Measurements from ENCODE around the gene JAK3. TPM values are rescaled to one million over a fixed set of nuclear protein-coding genes. Genes with fewer than 3 reads are reported as not detected.
"Not testable (repeated sequence)": the region's sequence is repeated elsewhere in the genome, so short reads cannot be mapped to it uniquely, and the experiment has no call there.

JAK3 gene
- total RNA-seq, 2 experiments from 2014 or later, result 172 to 176 TPM

GRCh38 chr19:17803264-17803896 is 44.4 kb downstream of the JAK3 start:
- CTCF ChIA-PET, result interaction anchor here (1.0 to 2.8 kb wide), 6 partner anchors 10 to 129 kb away, joined by 3 to 14 read pairs (median 6); partner anchors contain the start of genes CCDC124 and RPL18A
- Mint-ChIP-seq H3K36me3 (ENCODE audit: low read depth) (peaks cover 4% of the 10 kb centered on the region), H3K27ac (peak overlapping the region; percentile 97), H3K9me3 (no peaks in the 10 kb centered on the region), H3K4me3 (peak overlapping the region; percentile 55), H3K4me1 (peaks cover 52% of the 10 kb centered on the region), H3K27me3 (peaks cover 2% of the 10 kb centered on the region)
- peak; percentile 71 for DNase-seq
- POLR2A ChIA-PET, result no interaction called here

- Mint-ChIP-seq H3K9me3 (no peaks in the 10 kb centered on the region), H3K36me3 (ENCODE audit: low read depth) (peaks cover 4% of the 10 kb centered on the region), H3K4me1 (peaks cover 54% of the 10 kb centered on the region), H3K27me3 (no peaks in the 10 kb centered on the region), H3K27ac (peak overlapping the region; percentile 97), H3K4me3 (no peak overlapping the region)
- ChIA-PET CTCF (interaction anchor here (0.6 to 2.8 kb wide), 8 partner anchors 11 to 57 kb away, joined by 3 to 14 read pairs (median 3); partner anchors contain the start of gene RPL18A), POLR2A (interaction anchor here (0.6 kb wide), 1 partner anchor 249 kb away, joined by 3 read pairs; no protein-coding TSS in a partner anchor)
- no peak for DNase-seq
These were observed 45.5 kb downstream of the JAK3 start for GRCh38 chr19:17802137-17802858.

- H3K4me1 Mint-ChIP-seq, result peaks cover 57% of the 10 kb centered on the region
- not testable (repeated sequence) for H3K27me3 Mint-ChIP-seq; H3K36me3 Mint-ChIP-seq (ENCODE audit: low read depth); H3K4me3 Mint-ChIP-seq; H3K27ac Mint-ChIP-seq; H3K9me3 Mint-ChIP-seq; DNase-seq
- ChIA-PET POLR2A (interaction anchor here (0.6 kb wide), 1 partner anchor 47 kb away, joined by 4 read pairs; no protein-coding TSS in a partner anchor), CTCF (interaction anchor here (0.6 to 1.8 kb wide), 4 partner anchors 32 to 192 kb away, joined by 3 to 7 read pairs (median 4); partner anchors contain the start of gene CCDC124)
These were observed 49.2 kb downstream of the JAK3 start for GRCh38 chr19:17798599-17798998.

DNA sequence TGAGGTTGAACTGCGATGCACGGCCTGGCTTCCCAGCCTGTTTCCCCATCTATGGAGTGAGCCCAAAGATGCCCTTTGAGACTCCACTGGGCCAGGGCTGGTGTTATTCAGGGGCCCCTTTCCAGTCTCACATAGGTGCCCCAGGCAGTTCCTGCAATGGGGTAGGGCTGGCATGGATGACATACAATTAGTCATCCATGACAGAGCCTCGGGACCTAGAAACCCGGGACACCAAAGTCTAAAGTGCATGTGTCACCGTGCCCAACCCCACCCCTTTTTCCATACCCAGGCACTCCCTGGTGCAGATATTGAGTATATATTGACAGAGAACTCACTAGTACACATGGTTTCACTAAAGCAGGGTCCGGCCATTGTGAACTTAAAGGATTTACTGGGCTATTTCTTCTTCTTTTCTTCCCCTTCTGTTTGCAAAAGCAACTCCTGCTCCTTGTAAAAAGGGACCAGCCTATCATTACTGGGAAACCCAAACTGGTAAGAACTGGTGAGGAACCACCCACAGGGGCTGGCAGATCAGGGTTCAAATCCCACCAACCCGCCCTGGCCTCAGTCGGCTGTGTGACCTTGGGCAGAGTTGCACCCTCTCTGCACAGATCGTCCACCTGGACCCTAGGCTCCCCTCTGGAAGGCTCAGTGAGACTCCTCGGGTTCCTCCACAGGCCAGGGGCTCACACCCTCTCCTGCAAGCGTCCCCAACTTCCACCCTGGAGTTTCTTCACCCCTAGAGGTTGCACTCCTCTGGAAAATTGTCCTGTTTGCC is 50.2 kb downstream of the JAK3 start:
- Mint-ChIP-seq H3K27ac (peak overlapping the region; percentile 41), H3K4me1 (peaks cover 53% of the 10 kb centered on the region), H3K27me3 (peaks cover 10% of the 10 kb centered on the region), H3K9me3 (no peaks in the 10 kb centered on the region), H3K36me3 (ENCODE audit: low read depth) (peaks cover 6% of the 10 kb centered on the region), H3K4me3 (no peak overlapping the region)
- ChIA-PET CTCF (interaction anchor here (0.6 to 1.0 kb wide), 2 partner anchors 17 to 25 kb away, joined by 3 read pairs; no protein-coding TSS in a partner anchor), POLR2A (no interaction called here)
- DNase-seq, result no peak

DNA sequence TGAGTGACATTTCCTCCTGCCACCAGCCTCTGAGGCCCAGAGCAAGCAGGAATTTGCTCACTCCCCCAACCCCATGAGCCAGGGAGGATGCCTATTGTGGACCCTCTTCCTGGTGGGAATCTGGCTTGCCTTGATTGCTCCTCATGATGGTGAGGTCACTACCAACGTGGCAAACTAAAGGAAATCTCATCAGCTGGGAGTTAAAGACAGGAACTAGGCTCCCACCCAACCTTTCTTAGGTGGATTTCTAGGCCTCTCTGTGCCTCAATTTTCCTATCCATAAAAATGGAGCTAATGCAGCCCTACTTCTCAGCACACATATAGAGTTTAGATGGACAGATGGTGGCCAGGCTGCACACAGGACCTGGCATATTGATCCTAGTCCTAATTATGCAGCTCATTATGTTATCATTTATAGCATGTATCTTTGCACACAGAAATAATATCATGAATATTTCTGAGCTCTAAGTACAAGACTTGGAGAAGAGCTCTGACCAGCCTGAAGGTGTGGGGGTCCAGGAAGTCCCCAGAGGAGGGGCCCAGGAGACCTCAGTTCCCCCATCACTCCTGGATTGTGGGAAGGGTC is 50.9 kb downstream of the JAK3 start:
- no peak overlapping the region for H3K4me3 Mint-ChIP-seq

GRCh38 chr19:17796013-17796837 is 51.6 kb downstream of the JAK3 start:
- peaks cover 10% of the 10 kb centered on the region for H3K27me3 Mint-ChIP-seq
- ChIA-PET POLR2A (interaction anchor here (0.5 kb wide), 1 partner anchor 234 kb away, joined by 3 read pairs; no protein-coding TSS in a partner anchor), CTCF (interaction anchor here (1.0 to 2.1 kb wide), 4 partner anchors 11 to 136 kb away, joined by 3 to 7 read pairs (median 3); partner anchors contain the start of gene CCDC124)
- peaks cover 2% of the 10 kb centered on the region for H3K36me3 Mint-ChIP-seq (ENCODE audit: low read depth)
- no peak for DNase-seq
- H3K27ac Mint-ChIP-seq, result no peak overlapping the region
- no peak overlapping the region for H3K4me3 Mint-ChIP-seq
- H3K4me1 Mint-ChIP-seq, result peaks cover 56% of the 10 kb centered on the region
- H3K9me3 Mint-ChIP-seq, result no peaks in the 10 kb centered on the region

More for the DNA sequence above, 50.9 kb downstream of the JAK3 start:
- H3K4me1 Mint-ChIP-seq, result peaks cover 49% of the 10 kb centered on the region
- H3K27me3 Mint-ChIP-seq, result peaks cover 10% of the 10 kb centered on the region
- H3K9me3 Mint-ChIP-seq, result no peaks in the 10 kb centered on the region
- ChIA-PET CTCF (interaction anchor here (0.6 to 1.0 kb wide), 2 partner anchors 18 to 25 kb away, joined by 3 read pairs; no protein-coding TSS in a partner anchor), POLR2A (interaction anchor here (0.5 kb wide), 1 partner anchor 235 kb away, joined by 3 read pairs; no protein-coding TSS in a partner anchor)
- H3K27ac Mint-ChIP-seq, result peak overlapping the region; percentile 22
- peaks cover 2% of the 10 kb centered on the region for H3K36me3 Mint-ChIP-seq (ENCODE audit: low read depth)
- DNase-seq, result no peak

DNA sequence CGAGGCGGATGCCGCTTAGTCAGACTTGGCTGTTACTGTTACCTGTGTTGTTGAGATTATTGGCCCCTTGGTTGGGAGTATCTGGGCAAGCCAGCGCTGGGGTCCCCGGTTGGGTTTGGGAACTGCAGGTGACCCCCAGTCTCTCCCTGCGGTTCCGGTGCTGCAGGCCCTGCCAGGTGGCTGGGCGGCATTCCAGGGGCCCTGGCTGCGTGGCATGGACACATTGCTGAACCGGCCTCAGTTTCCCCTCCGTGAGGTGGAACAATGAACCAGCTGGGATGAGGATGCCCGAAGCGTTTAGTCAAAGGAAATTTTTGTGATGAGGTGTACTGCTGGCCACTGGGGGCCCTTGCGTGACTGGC is 52.3 kb downstream of the JAK3 start:
- H3K27me3 Mint-ChIP-seq, result peaks cover 10% of the 10 kb centered on the region
- no peaks in the 10 kb centered on the region for H3K9me3 Mint-ChIP-seq
- H3K4me1 Mint-ChIP-seq, result peaks cover 61% of the 10 kb centered on the region
- H3K27ac Mint-ChIP-seq, result no peak overlapping the region
- POLR2A ChIA-PET, result no interaction called here
- CTCF ChIA-PET, result interaction anchor here (1.1 to 2.1 kb wide), 3 partner anchors 10 to 137 kb away, joined by 3 to 7 read pairs (median 3); partner anchors contain the start of gene CCDC124
- no peak for DNase-seq
- H3K4me3 Mint-ChIP-seq, result peak overlapping the region; percentile 30
- H3K36me3 Mint-ChIP-seq (ENCODE audit: low read depth), result peaks cover 2% of the 10 kb centered on the region

- peak; percentile 21 for DNase-seq
- ChIA-PET POLR2A (no interaction called here), CTCF (interaction anchor here (0.6 to 2.1 kb wide), 4 partner anchors 10 to 55 kb away, joined by 3 to 7 read pairs (median 4); no protein-coding TSS in a partner anchor)
- peak within 1 kb of the TSS; percentile 73 for H3K27ac Mint-ChIP-seq
- peaks cover 2% of the 10 kb centered on the region for H3K36me3 Mint-ChIP-seq (ENCODE audit: low read depth)
- peak within 1 kb of the TSS; percentile 32 for H3K4me3 Mint-ChIP-seq
- peaks cover 66% of the 10 kb centered on the region for H3K4me1 Mint-ChIP-seq
- H3K9me3 Mint-ChIP-seq, result no peaks in the 10 kb centered on the region
- peaks cover 10% of the 10 kb centered on the region for H3K27me3 Mint-ChIP-seq
These were observed 52.9 kb downstream of the JAK3 start, which contains the start of gene B3GNT3 for GRCh38 chr19:17794731-17795494. TSS of gene B3GNT3 (plus strand) at chr19:17795138. CDS start at chr19:17807808, 12,670 bp downstream.

DNA sequence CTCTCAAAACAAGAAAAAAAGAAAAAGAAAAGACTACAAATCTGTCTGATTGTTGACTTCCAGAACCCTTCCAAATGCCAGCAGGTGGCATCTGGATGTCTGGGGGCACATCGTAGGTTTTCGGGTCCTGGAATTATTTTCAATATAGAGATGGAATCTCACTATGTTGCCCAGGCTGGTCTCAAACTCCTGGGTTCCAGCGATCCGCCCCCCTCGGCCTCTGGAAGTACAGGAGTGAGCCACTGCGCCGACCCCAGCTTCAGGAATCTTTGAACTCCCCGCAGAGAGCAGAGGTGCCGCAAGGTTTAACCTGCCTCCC is 53.4 kb downstream of the JAK3 start:
- Mint-ChIP-seq H3K36me3 (ENCODE audit: low read depth) (peaks cover 4% of the 10 kb centered on the region), H3K4me1 (peaks cover 72% of the 10 kb centered on the region), H3K4me3 (no peak overlapping the region), H3K27me3 (peaks cover 10% of the 10 kb centered on the region), H3K9me3 (no peaks in the 10 kb centered on the region), H3K27ac (peak overlapping the region; percentile 73)
- DNase-seq, result no peak
- POLR2A ChIA-PET, result no interaction called here
- CTCF ChIA-PET, result interaction anchor here (0.6 to 2.1 kb wide), 3 partner anchors 9 to 11 kb away, joined by 3 to 7 read pairs (median 4); no protein-coding TSS in a partner anchor

DNA sequence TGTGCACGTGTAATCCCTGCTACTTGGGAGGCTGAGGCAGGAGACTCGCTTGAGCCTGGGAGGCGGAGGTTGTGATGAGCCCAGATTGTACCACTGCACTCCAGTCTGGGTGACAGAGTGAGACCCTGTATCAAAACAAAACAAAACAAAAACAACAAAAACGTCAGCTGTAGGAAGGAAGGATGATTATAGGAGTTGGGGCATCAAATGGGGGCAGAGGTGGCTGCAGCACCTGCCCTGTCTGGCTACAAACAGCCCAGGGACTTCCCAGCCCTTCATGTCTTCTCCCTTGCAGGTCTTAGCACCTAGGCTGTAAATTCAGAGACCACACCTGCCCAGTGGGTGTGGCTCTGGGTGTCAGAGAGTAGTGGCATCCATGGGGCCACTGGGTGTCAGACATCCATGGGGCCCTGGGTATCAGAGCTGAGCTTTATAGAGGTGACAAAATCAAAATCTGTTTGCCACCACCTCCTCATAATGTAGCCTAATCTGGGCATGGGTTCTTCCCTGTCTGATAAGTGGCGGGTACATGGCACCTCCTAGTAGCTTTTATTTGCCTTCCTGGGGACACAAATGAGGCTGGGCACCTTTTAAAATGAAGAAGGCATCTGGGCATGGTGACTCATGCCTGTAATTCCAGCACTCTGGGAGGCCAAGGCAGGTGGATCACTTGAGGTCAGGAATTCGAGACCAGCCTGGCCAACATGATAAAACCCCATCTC is 57.6 kb downstream of the JAK3 start:
- Mint-ChIP-seq H3K4me3 (no peak overlapping the region), H3K9me3 (no peaks in the 10 kb centered on the region), H3K4me1 (peaks cover 55% of the 10 kb centered on the region), H3K27ac (peak overlapping the region; percentile 76), H3K27me3 (peaks cover 8% of the 10 kb centered on the region), H3K36me3 (ENCODE audit: low read depth) (peaks cover 23% of the 10 kb centered on the region)
- ChIA-PET POLR2A (no interaction called here), CTCF (interaction anchor here (0.9 to 1.9 kb wide), 3 partner anchors 10 to 30 kb away, joined by 3 to 7 read pairs (median 4); no protein-coding TSS in a partner anchor)
- DNase-seq, result no peak
